NCI-H748 treated with DMSO at 0.1 percent for 48 hours (cell line): ENCODE results near the gene WDR11.

Experiments used
- DNase-seq: peaks from one replicate; lab custom pipeline; 2025; lab: John Stamatoyannopoulos, UW

The WDR11 gene

GRCh38 chr10:120850911-120851865 is at the start of gene WDR11:
Gene WDR11 (plus strand): TSS chr10:120851362. CDS start chr10:120851421, 59 bp downstream.
- peak; percentile 40 for DNase-seq

- peak; percentile 36 for DNase-seq
Observed at GRCh38 chr10:120802935-120803334, 48.2 kb upstream of the WDR11 start.

GRCh38 chr10:120803972-120804371 is 47.2 kb upstream of the WDR11 start:
- DNase-seq, result no peak

GRCh38 chr10:120805014-120805812 is 45.9 kb upstream of the WDR11 start:
- no peak for DNase-seq

- no peak for DNase-seq
Observed at GRCh38 chr10:120806081-120806480, 45.1 kb upstream of the WDR11 start.

GRCh38 chr10:120810298-120810697 is 40.9 kb upstream of the WDR11 start:
- DNase-seq, result peak; percentile 44

- DNase-seq, result no peak
Observed at GRCh38 chr10:120813085-120813484, 38.1 kb upstream of the WDR11 start.

GRCh38 chr10:120818301-120818700 is 32.9 kb upstream of the WDR11 start:
- DNase-seq, result no peak

GRCh38 chr10:120819366-120819765 is 31.8 kb upstream of the WDR11 start:
- no peak for DNase-seq

- no peak for DNase-seq
Observed at GRCh38 chr10:120823266-120823665, 27.9 kb upstream of the WDR11 start.

GRCh38 chr10:120824881-120825309 is 26.3 kb upstream of the WDR11 start:
- no peak for DNase-seq

GRCh38 chr10:120825878-120826769 is 25.0 kb upstream of the WDR11 start:
- DNase-seq, result no peak

- DNase-seq, result no peak
Observed at GRCh38 chr10:120827251-120827875, 23.8 kb upstream of the WDR11 start.

- no peak for DNase-seq
Observed at GRCh38 chr10:120828763-120829319, 22.3 kb upstream of the WDR11 start.

GRCh38 chr10:120832106-120832505 is 19.1 kb upstream of the WDR11 start:
- no peak for DNase-seq

GRCh38 chr10:120833222-120833928 is 17.8 kb upstream of the WDR11 start:
- no peak for DNase-seq

GRCh38 chr10:120835603-120836002 is 15.6 kb upstream of the WDR11 start:
- DNase-seq, result no peak

- DNase-seq, result no peak
Observed at GRCh38 chr10:120838941-120839340, 12.2 kb upstream of the WDR11 start.

- DNase-seq, result no peak
Observed at GRCh38 chr10:120841522-120842189, 9.5 kb upstream of the WDR11 start.

GRCh38 chr10:120854388-120854787 is 3.2 kb downstream of the WDR11 start:
- DNase-seq, result no peak
